ENCODE data around the gene CNTNAP2.

The CNTNAP2 gene

GRCh38 chr7:147014286-147014955 lies 897.8 kb downstream of the CNTNAP2 start:
- no peak for DNase-seq (ENCODE audit: low spot score)

- peak; percentile 19 for DNase-seq (ENCODE audit: low spot score)
Measured at GRCh38 chr7:147015999-147016398, 899.4 kb downstream of the CNTNAP2 start.

- DNase-seq (ENCODE audit: low spot score) = no peak
Measured at GRCh38 chr7:147022056-147022455, 905.5 kb downstream of the CNTNAP2 start.

GRCh38 chr7:147023440-147023839 lies 906.8 kb downstream of the CNTNAP2 start:
- no peak for DNase-seq (ENCODE audit: low spot score)

- no peak for DNase-seq (ENCODE audit: low spot score)
Measured at GRCh38 chr7:147029953-147030352, 913.4 kb downstream of the CNTNAP2 start.

GRCh38 chr7:147033641-147034040 lies 917.0 kb downstream of the CNTNAP2 start:
- DNase-seq (ENCODE audit: low spot score) = no peak

GRCh38 chr7:147041438-147041837 lies 924.8 kb downstream of the CNTNAP2 start:
- no peak for DNase-seq (ENCODE audit: low spot score)

- no peak for DNase-seq (ENCODE audit: low spot score)
Measured at GRCh38 chr7:147044941-147045340, 928.3 kb downstream of the CNTNAP2 start.

GRCh38 chr7:147047696-147048095 lies 931.1 kb downstream of the CNTNAP2 start:
- no peak for DNase-seq (ENCODE audit: low spot score)

- no peak for DNase-seq (ENCODE audit: low spot score)
Measured at GRCh38 chr7:147048864-147049263, 932.3 kb downstream of the CNTNAP2 start.

GRCh38 chr7:147052818-147053217 lies 936.2 kb downstream of the CNTNAP2 start:
- no peak for DNase-seq (ENCODE audit: low spot score)

- DNase-seq (ENCODE audit: low spot score) = no peak
Measured at GRCh38 chr7:147053746-147054145, 937.1 kb downstream of the CNTNAP2 start.

GRCh38 chr7:147060070-147060469 lies 943.5 kb downstream of the CNTNAP2 start:
- DNase-seq (ENCODE audit: low spot score) = no peak

- no peak for DNase-seq (ENCODE audit: low spot score)
Measured at GRCh38 chr7:147062897-147063296, 946.3 kb downstream of the CNTNAP2 start.

- DNase-seq (ENCODE audit: low spot score) = no peak
Measured at GRCh38 chr7:147068842-147069241, 952.2 kb downstream of the CNTNAP2 start.

GRCh38 chr7:147069771-147070170 lies 953.2 kb downstream of the CNTNAP2 start:
- no peak for DNase-seq (ENCODE audit: low spot score)

GRCh38 chr7:147070886-147071285 lies 954.3 kb downstream of the CNTNAP2 start:
- no peak for DNase-seq (ENCODE audit: low spot score)

- no peak for DNase-seq (ENCODE audit: low spot score)
Measured at GRCh38 chr7:147071536-147071935, 954.9 kb downstream of the CNTNAP2 start.

- no peak for DNase-seq (ENCODE audit: low spot score)
Measured at GRCh38 chr7:147078312-147078711, 961.7 kb downstream of the CNTNAP2 start.

GRCh38 chr7:147079083-147079482 lies 962.5 kb downstream of the CNTNAP2 start:
- no peak for DNase-seq (ENCODE audit: low spot score)

- DNase-seq (ENCODE audit: low spot score) = no peak
Measured at GRCh38 chr7:147079921-147080420, 963.4 kb downstream of the CNTNAP2 start.

- no peak for DNase-seq (ENCODE audit: low spot score)
Measured at GRCh38 chr7:147081117-147081516, 964.5 kb downstream of the CNTNAP2 start.

GRCh38 chr7:147089051-147089461 lies 972.5 kb downstream of the CNTNAP2 start:
- no peak for DNase-seq (ENCODE audit: low spot score)

GRCh38 chr7:147089608-147090007 lies 973.0 kb downstream of the CNTNAP2 start:
- no peak for DNase-seq (ENCODE audit: low spot score)
